ENCODE measurements around the gene MAOA.

DNA sequence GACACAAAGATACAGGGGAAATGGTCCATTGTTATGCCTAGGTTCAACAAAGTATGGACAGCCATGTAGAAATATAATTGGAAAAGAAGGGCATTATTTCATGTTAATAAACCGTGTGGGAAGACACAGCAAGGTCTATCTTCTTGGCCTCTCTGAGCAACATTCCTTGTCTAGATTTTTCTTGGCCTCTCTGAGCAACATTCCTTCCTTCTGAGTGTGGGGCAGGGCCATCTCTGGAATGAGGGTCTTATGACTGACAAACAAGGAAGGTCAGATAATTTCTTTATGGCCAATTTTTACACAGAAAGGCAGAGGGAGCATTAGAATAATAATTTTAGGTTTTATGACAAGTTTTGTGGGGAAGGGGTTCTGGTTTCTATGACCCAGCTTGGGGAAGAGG is 24.3 kb upstream of the MAOA start:
- TF ChIP-seq, protein P1, sequence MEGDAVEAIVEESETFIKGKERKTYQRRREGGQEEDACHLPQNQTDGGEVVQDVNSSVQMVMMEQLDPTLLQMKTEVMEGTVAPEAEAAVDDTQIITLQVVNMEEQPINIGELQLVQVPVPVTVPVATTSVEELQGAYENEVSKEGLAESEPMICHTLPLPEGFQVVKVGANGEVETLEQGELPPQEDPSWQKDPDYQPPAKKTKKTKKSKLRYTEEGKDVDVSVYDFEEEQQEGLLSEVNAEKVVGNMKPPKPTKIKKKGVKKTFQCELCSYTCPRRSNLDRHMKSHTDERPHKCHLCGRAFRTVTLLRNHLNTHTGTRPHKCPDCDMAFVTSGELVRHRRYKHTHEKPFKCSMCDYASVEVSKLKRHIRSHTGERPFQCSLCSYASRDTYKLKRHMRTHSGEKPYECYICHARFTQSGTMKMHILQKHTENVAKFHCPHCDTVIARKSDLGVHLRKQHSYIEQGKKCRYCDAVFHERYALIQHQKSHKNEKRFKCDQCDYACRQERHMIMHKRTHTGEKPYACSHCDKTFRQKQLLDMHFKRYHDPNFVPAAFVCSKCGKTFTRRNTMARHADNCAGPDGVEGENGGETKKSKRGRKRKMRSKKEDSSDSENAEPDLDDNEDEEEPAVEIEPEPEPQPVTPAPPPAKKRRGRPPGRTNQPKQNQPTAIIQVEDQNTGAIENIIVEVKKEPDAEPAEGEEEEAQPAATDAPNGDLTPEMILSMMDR (IDR thresholded peaks at IDR 0.05; ENCODE audit: borderline replicate concordance, extremely low read depth, low read length, poor library complexity, severe bottlenecking): no peak
- no peak for TF ChIP-seq EZH2 (IDR thresholded peaks at IDR 0.05; ENCODE audit: borderline replicate concordance, low read depth, low read length, severe bottlenecking)

All from DND-41 (cell line).